Measurements from ENCODE around the gene HEATR1.

GRCh38 chr1:236642763-236643162 is 38.4 kb upstream of the HEATR1 start:
- TF ChIP-seq CTCF (IDR thresholded peaks at IDR 0.05), result no peak
- TF ChIP-seq EZH2 (IDR thresholded peaks at IDR 0.05), result no peak
- TF ChIP-seq EZH2phosphoT487 (IDR thresholded peaks at IDR 0.05), result no peak

Measured in neural progenitor cell (in vitro differentiated cells).